Gastroesophageal sphincter (tissue), 4 donors: ENCODE data around the gene PCSK1N. TPM values are rescaled to one million over a fixed set of nuclear protein-coding genes. Genes with fewer than 3 reads are reported as not detected.

Experiments
- ATAC-seq: fragments of 150-250 bp; one replicate; pipeline ENCODE4 v1.9.1; 2016; ENCODE audit warnings: mild to moderate bottlenecking, moderate library complexity
- H3K27ac ChIP-seq, 4 donors: fragments of 200-600 bp; sonication (generic) in 3 of 4; 1 replicate in 3 of 4; 2 replicates in 1 of 4; pipeline ENCODE4 v1.5.1; 2016 to 2019
- H3K27me3 ChIP-seq: fragments of 200-600 bp; sonication (generic); one replicate; pipeline ENCODE4 v1.5.1; 2019
- H3K36me3 ChIP-seq, 2 donors: fragments of 200-600 bp; sonication (generic); one replicate each; pipeline ENCODE4 v1.5.1; 2019; ENCODE audit warnings: control low read depth in 1 of 2
- H3K4me1 ChIP-seq, 3 donors: fragments of 200-600 bp; sonication (generic); 1 replicate in 2 of 3; 2 replicates in 1 of 3; pipeline ENCODE4 v1.5.1; 2016 to 2019; ENCODE audit warnings: control low read depth in 2 of 3
- H3K4me3 ChIP-seq, 2 donors: fragments of 200-600 bp; sonication (generic); one replicate each; pipeline ENCODE4 v1.5.1; 2019; ENCODE audit warnings: mild to moderate bottlenecking in 1 of 2, moderate library complexity in 1 of 2
- H3K9me3 ChIP-seq, 3 donors: fragments of 200-600 bp; sonication (generic); one replicate each; pipeline ENCODE4 v1.5.1; 2017 to 2019; ENCODE audit warnings: control low read depth in 2 of 3
- CTCF ChIP-seq, 4 experiments: fragments of 200-600 bp in 2 of 4; fragments of 450-650 bp in 2 of 4; sonication (generic) in 1 of 4; IDR thresholded peaks; one replicate each; pipeline ENCODE4 v1.5.1; 2017 to 2019; ENCODE audit warnings: antibody characterized with exemption in 4 of 4, mild to moderate bottlenecking in 2 of 4, moderate library complexity in 2 of 4
- EP300 ChIP-seq: sonication (generic); formaldehyde crosslinking; IDR thresholded peaks from one replicate; pipeline ENCODE4 v1.6.1; 2017; ENCODE audit warnings: antibody characterized with exemption, mild to moderate bottlenecking
- POLR2A ChIP-seq, 2 donors: fragments of 450-650 bp; IDR thresholded peaks; one replicate each; pipeline ENCODE4 v1.6.1; 2017; ENCODE audit warnings: antibody characterized with exemption in 2 of 2, mild to moderate bottlenecking in 2 of 2, moderate library complexity in 1 of 2
- POLR2AphosphoS5 ChIP-seq: sonication (generic); formaldehyde crosslinking; IDR thresholded peaks from one replicate; pipeline ENCODE4 v1.6.1; 2017; ENCODE audit warnings: antibody characterized with exemption
- WGBS, 2 donors: methylation state at CpG; one replicate each; pipeline ENCODE4 v1.1.5; 2018; ENCODE audit warnings: low coverage in 1 of 2; 5-methylcytosine and 5-hydroxymethylcytosine counted together
- total RNA-seq, 4 donors: library from RNA; depleted of rRNA; stranded (reverse); fragments of >200 nt; gene quantifications; one replicate each; pipeline ENCODE4 v1.1.0, GENCODE V29; 2016

PCSK1N gene
- total RNA-seq, 4 donors from 2014 or later = 2.3 to 10.6 (median 5.5) TPM

- peaks cover 7% of the 10 kb centered on the region for H3K27me3 ChIP-seq
- TF ChIP-seq POLR2AphosphoS5 (no peak), CTCF (IDR thresholded peaks at IDR 0.05) (no peak), POLR2A (IDR thresholded peaks at IDR 0.05) (no peak), EP300 (no peak)
- no peak overlapping the region for H3K27ac ChIP-seq
- no peaks in the 10 kb centered on the region for H3K36me3 ChIP-seq
- H3K4me3 ChIP-seq = no peak overlapping the region
- no peaks in the 10 kb centered on the region for H3K4me1 ChIP-seq
- no peak for ATAC-seq
- H3K9me3 ChIP-seq = no peaks in the 10 kb centered on the region
- WGBS, 2 donors = 32 to 59% methylated on average over 6 to 7 of the region's 17 CpGs
These were observed 47.6 kb downstream of the PCSK1N start for GRCh38 chrX:48787505-48788443.

- Histone ChIP-seq H3K4me3 (no peak overlapping the region), H3K27me3 (peaks cover 7% of the 10 kb centered on the region), H3K27ac (no peak overlapping the region), H3K4me1 (no peaks in the 10 kb centered on the region), H3K9me3 (no peaks in the 10 kb centered on the region), H3K36me3 (no peaks in the 10 kb centered on the region)
- TF ChIP-seq EP300 (no peak), POLR2A (IDR thresholded peaks at IDR 0.05) (no peak), CTCF (IDR thresholded peaks at IDR 0.05) (no peak), POLR2AphosphoS5 (no peak)
- 67 to 72% methylated on average over 6 of the region's 6 CpGs for WGBS, 2 donors
- ATAC-seq = no peak
These were observed 48.4 kb downstream of the PCSK1N start for GRCh38 chrX:48786825-48787504.

GRCh38 chrX:48786341-48786800 lies 49.0 kb downstream of the PCSK1N start, which contains the start of gene GATA1:
GATA1 (plus strand) TSS chrX:48786590; CDS start chrX:48791110, 4,520 bp downstream.
- WGBS, 2 donors = 60% methylated on average over 2 of the region's 7 CpGs; no CpG with 5 or more reads in 1 of the 2 donors
- TF ChIP-seq CTCF (IDR thresholded peaks at IDR 0.05) = no peak
- no peak for TF ChIP-seq EP300
- TF ChIP-seq POLR2A (IDR thresholded peaks at IDR 0.05) = no peak
- TF ChIP-seq POLR2AphosphoS5 = no peak
- Histone ChIP-seq H3K36me3 (no peaks in the 10 kb centered on the region), H3K4me1 (no peaks in the 10 kb centered on the region), H3K27me3 (peaks cover 7% of the 10 kb centered on the region), H3K27ac (no peak within 1 kb of the TSS), H3K4me3 (no peak within 1 kb of the TSS), H3K9me3 (no peaks in the 10 kb centered on the region)
- ATAC-seq = no peak

- no peaks in the 10 kb centered on the region for H3K36me3 ChIP-seq
- WGBS, 2 donors = 58 to 64% methylated on average over 3 to 4 of the region's 16 CpGs
- no peak for ATAC-seq
- H3K4me1 ChIP-seq = no peaks in the 10 kb centered on the region
- H3K27me3 ChIP-seq = peaks cover 7% of the 10 kb centered on the region
- TF ChIP-seq POLR2A (IDR thresholded peaks at IDR 0.05) = no peak
- no peak for TF ChIP-seq CTCF (IDR thresholded peaks at IDR 0.05)
- no peak for TF ChIP-seq EP300
- TF ChIP-seq POLR2AphosphoS5 = no peak
- no peak overlapping the region for H3K4me3 ChIP-seq
- no peak overlapping the region for H3K27ac ChIP-seq
- no peaks in the 10 kb centered on the region for H3K9me3 ChIP-seq
These were observed 49.7 kb downstream of the PCSK1N start for GRCh38 chrX:48785540-48786214.
